ENCODE data around the gene MRPS35.
"Not testable (repeated sequence)": the region's sequence is repeated elsewhere in the genome, so short reads cannot be mapped to it uniquely, and the experiment has no call there.

MRPS35 gene

GRCh38 chr12:27732281-27732680 lies 21.6 kb downstream of the MRPS35 start:
- TF ChIP-seq, protein P1, sequence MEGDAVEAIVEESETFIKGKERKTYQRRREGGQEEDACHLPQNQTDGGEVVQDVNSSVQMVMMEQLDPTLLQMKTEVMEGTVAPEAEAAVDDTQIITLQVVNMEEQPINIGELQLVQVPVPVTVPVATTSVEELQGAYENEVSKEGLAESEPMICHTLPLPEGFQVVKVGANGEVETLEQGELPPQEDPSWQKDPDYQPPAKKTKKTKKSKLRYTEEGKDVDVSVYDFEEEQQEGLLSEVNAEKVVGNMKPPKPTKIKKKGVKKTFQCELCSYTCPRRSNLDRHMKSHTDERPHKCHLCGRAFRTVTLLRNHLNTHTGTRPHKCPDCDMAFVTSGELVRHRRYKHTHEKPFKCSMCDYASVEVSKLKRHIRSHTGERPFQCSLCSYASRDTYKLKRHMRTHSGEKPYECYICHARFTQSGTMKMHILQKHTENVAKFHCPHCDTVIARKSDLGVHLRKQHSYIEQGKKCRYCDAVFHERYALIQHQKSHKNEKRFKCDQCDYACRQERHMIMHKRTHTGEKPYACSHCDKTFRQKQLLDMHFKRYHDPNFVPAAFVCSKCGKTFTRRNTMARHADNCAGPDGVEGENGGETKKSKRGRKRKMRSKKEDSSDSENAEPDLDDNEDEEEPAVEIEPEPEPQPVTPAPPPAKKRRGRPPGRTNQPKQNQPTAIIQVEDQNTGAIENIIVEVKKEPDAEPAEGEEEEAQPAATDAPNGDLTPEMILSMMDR (IDR thresholded peaks at IDR 0.05; ENCODE audit: borderline replicate concordance, insufficient read depth, low read depth, low read length), result peak; percentile 37; the same call in 1 of the 2 replicates

DNA sequence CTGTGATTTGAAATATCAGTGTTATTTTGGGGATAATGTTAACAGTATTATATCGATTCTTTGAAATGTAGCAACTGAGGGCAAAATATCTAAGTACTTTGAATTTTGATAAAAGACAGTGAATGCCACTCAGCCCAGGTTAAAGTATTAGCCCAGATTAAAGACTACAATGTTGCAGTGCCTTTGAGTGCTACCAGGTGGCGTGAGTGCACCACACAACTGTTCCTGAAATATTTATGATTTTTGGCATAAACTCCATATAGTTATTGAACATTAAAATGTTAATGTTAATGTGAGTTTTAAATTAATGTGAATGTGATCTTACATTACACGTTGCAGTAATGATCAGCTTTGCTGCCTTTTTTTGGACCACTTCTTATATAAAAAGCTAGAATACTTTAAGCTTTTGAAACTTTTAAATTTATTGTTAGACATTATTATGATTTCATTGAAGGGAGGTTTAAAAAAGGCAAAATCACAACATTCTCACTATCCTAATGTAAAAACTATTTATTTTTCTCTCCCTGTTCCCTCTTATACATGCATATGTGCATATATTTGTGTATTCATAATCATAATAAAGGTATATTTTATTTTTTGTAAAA lies 22.5 kb downstream of the MRPS35 start:
- H3K4me3 ChIP-seq (ENCODE audit: low read depth, low read length), result no peak overlapping the region
- TF ChIP-seq, protein P1 (IDR thresholded peaks at IDR 0.05; ENCODE audit: borderline replicate concordance, insufficient read depth, low read depth, low read length), result peak; percentile 68

More at GRCh38 chr12:27732281-27732680, 21.6 kb downstream of the MRPS35 start:
- no peak overlapping the region for H3K4me3 ChIP-seq (ENCODE audit: low read depth, low read length)

DNA sequence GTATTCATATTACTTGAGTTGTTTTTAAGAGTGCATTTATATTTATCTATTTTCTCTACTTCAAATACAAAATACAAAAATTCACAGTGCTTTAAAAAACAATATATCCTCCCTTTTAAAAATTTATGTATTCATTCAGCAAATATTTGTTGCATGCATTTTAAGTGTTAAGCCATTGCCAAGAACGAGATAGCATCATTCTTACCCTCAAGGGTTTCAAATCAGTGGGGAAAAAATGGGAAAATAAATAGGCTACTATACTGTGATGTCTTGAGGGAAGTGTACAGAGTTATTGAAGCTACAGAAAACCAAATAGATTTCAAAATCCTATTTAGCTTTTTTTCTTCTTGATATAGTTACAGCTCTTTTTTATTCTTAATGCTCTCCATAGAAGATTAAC lies 23.2 kb downstream of the MRPS35 start:
- no peak overlapping the region for H3K4me3 ChIP-seq (ENCODE audit: low read depth, low read length)
- TF ChIP-seq, protein P1 (IDR thresholded peaks at IDR 0.05; ENCODE audit: borderline replicate concordance, insufficient read depth, low read depth, low read length), result no peak

DNA sequence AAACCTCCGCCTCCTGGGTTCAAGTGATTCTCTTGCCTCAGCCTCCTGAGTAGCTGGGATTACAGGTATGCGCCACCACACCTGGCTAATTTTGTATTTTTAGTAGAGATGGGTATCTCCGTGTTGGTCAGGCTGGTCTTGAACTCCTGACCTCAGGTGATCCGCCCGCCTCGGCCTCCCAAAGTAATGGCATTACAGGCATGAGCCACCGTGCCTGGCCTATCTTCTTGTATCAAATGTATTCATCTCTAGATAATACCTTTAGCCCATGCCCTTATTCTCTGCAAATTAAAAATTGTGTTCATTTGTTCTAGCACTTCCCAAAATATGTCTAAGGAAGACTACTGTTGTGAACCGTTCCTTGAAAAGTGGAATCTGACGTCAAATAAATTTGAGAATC lies 23.7 kb downstream of the MRPS35 start:
- not testable (repeated sequence) for H3K4me3 ChIP-seq (ENCODE audit: low read depth, low read length)

- H3K4me3 ChIP-seq (ENCODE audit: low read depth, low read length), result no peak overlapping the region
- TF ChIP-seq, protein P1 (IDR thresholded peaks at IDR 0.05; ENCODE audit: borderline replicate concordance, insufficient read depth, low read depth, low read length), result no peak
Observed at GRCh38 chr12:27743601-27744000, 33.0 kb downstream of the MRPS35 start.

GRCh38 chr12:27745734-27746133 lies 35.1 kb downstream of the MRPS35 start:
- H3K4me3 ChIP-seq (ENCODE audit: low read depth, low read length), result not testable (repeated sequence)

GRCh38 chr12:27747111-27747820 lies 36.6 kb downstream of the MRPS35 start:
- TF ChIP-seq, protein P1 (IDR thresholded peaks at IDR 0.05; ENCODE audit: borderline replicate concordance, insufficient read depth, low read depth, low read length), result no peak
- no peak overlapping the region for H3K4me3 ChIP-seq (ENCODE audit: low read depth, low read length)

GRCh38 chr12:27751386-27752047 lies 40.9 kb downstream of the MRPS35 start:
- H3K4me3 ChIP-seq (ENCODE audit: low read depth, low read length), result no peak overlapping the region
- TF ChIP-seq, protein P1 (IDR thresholded peaks at IDR 0.05; ENCODE audit: borderline replicate concordance, insufficient read depth, low read depth, low read length), result no peak
